Measurements from ENCODE around the gene CRAMP1.

Gene CRAMP1

GRCh38 chr16:1601489-1601888 lies 10.7 kb upstream of the CRAMP1 start:
- DNase-seq (ENCODE audit: low read depth in 2 of 2), result no peak

GRCh38 chr16:1602285-1602684 lies 9.9 kb upstream of the CRAMP1 start:
- no peak for DNase-seq (ENCODE audit: low read depth in 2 of 2)

- DNase-seq (ENCODE audit: low read depth in 2 of 2), result no peak
Observed at GRCh38 chr16:1606774-1607173, 5.4 kb upstream of the CRAMP1 start.

GRCh38 chr16:1607971-1608370 lies 4.2 kb upstream of the CRAMP1 start:
- no peak for DNase-seq (ENCODE audit: low read depth in 2 of 2)

GRCh38 chr16:1610071-1610898 lies 1.9 kb upstream of the CRAMP1 start:
- DNase-seq (ENCODE audit: low read depth in 2 of 2), result peak; percentile 52 to 55

GRCh38 chr16:1610899-1611632 lies 1.1 kb upstream of the CRAMP1 start:
- no peak for DNase-seq (ENCODE audit: low read depth in 2 of 2)

- no peak for DNase-seq (ENCODE audit: low read depth in 2 of 2)
Observed at GRCh38 chr16:1613211-1613622, 1.1 kb downstream of the CRAMP1 start.

GRCh38 chr16:1613728-1614455 lies 1.7 kb downstream of the CRAMP1 start:
- no peak for DNase-seq (ENCODE audit: low read depth in 2 of 2)

GRCh38 chr16:1614456-1615102 lies 2.4 kb downstream of the CRAMP1 start:
- no peak for DNase-seq (ENCODE audit: low read depth in 2 of 2)

- peak in 1 of 2 experiments; percentile 31 for DNase-seq (ENCODE audit: low read depth in 2 of 2)
Observed at GRCh38 chr16:1615761-1616160, 3.6 kb downstream of the CRAMP1 start.

GRCh38 chr16:1619976-1620375 lies 7.8 kb downstream of the CRAMP1 start:
- no peak for DNase-seq (ENCODE audit: low read depth in 2 of 2)

GRCh38 chr16:1620391-1620790 lies 8.2 kb downstream of the CRAMP1 start:
- no peak for DNase-seq (ENCODE audit: low read depth in 2 of 2)

- DNase-seq (ENCODE audit: low read depth in 2 of 2), result no peak
Observed at GRCh38 chr16:1621851-1622250, 9.7 kb downstream of the CRAMP1 start.

GRCh38 chr16:1626327-1626726 lies 14.2 kb downstream of the CRAMP1 start:
- DNase-seq (ENCODE audit: low read depth in 2 of 2), result no peak

- no peak for DNase-seq (ENCODE audit: low read depth in 2 of 2)
Observed at GRCh38 chr16:1626776-1627175, 14.6 kb downstream of the CRAMP1 start.

GRCh38 chr16:1630450-1631213 lies 18.5 kb downstream of the CRAMP1 start:
- DNase-seq (ENCODE audit: low read depth in 2 of 2), result no peak

- DNase-seq (ENCODE audit: low read depth in 2 of 2), result no peak
Observed at GRCh38 chr16:1631230-1631629, 19.1 kb downstream of the CRAMP1 start.

GRCh38 chr16:1631931-1632637 lies 19.9 kb downstream of the CRAMP1 start:
- no peak for DNase-seq (ENCODE audit: low read depth in 2 of 2)

- no peak for DNase-seq (ENCODE audit: low read depth in 2 of 2)
Observed at GRCh38 chr16:1632638-1632970, 20.4 kb downstream of the CRAMP1 start.

- no peak for DNase-seq (ENCODE audit: low read depth in 2 of 2)
Observed at GRCh38 chr16:1633310-1633709, 21.1 kb downstream of the CRAMP1 start.

- DNase-seq (ENCODE audit: low read depth in 2 of 2), result no peak
Observed at GRCh38 chr16:1634541-1634940, 22.4 kb downstream of the CRAMP1 start.
